Cortex of kidney (tissue), 1 donor: ENCODE results near the gene WDR73.
"Not testable (repeated sequence)": the region's sequence is repeated elsewhere in the genome, so short reads cannot be mapped to it uniquely, and the experiment has no call there.

Source experiments
- DNase-seq: peaks from one replicate; lab custom pipeline; 2025; lab: John Stamatoyannopoulos, UW

WDR73 gene

GRCh38 chr15:84657748-84658079 is 3.6 kb upstream of the WDR73 start:
- DNase-seq, result no peak

GRCh38 chr15:84656972-84657371 is 2.9 kb upstream of the WDR73 start:
- DNase-seq, result no peak

GRCh38 chr15:84654689-84655453 is 788 bp upstream of the WDR73 start:
- no peak for DNase-seq

- DNase-seq, result no peak
Measured at GRCh38 chr15:84653584-84653909, 536 bp downstream of the WDR73 start.

GRCh38 chr15:84649706-84650105 is 4.4 kb downstream of the WDR73 start:
- no peak for DNase-seq

GRCh38 chr15:84648539-84648938 is 5.5 kb downstream of the WDR73 start:
- DNase-seq, result no peak

GRCh38 chr15:84647726-84648125 is 6.4 kb downstream of the WDR73 start:
- no peak for DNase-seq

- no peak for DNase-seq
Measured at GRCh38 chr15:84645997-84646396, 8.1 kb downstream of the WDR73 start.

GRCh38 chr15:84645496-84645895 is 8.6 kb downstream of the WDR73 start:
- DNase-seq, result no peak

- no peak for DNase-seq
Measured at GRCh38 chr15:84643838-84644237, 10.2 kb downstream of the WDR73 start.

GRCh38 chr15:84642640-84643039 is 11.4 kb downstream of the WDR73 start:
- not testable (repeated sequence) for DNase-seq

GRCh38 chr15:84641871-84642270 is 12.2 kb downstream of the WDR73 start:
- DNase-seq, result not testable (repeated sequence)

GRCh38 chr15:84638103-84638502 is 16.0 kb downstream of the WDR73 start:
- no peak for DNase-seq

- no peak for DNase-seq
Measured at GRCh38 chr15:84634228-84634837, 19.8 kb downstream of the WDR73 start.

GRCh38 chr15:84633311-84634227 is 20.5 kb downstream of the WDR73 start:
- DNase-seq, result no peak

- no peak for DNase-seq
Measured at GRCh38 chr15:84631706-84632272, 22.3 kb downstream of the WDR73 start.

- no peak for DNase-seq
Measured at GRCh38 chr15:84629033-84629432, 25.1 kb downstream of the WDR73 start.

- DNase-seq, result no peak
Measured at GRCh38 chr15:84625123-84625522, 29.0 kb downstream of the WDR73 start.

- DNase-seq, result no peak
Measured at GRCh38 chr15:84624359-84624758, 29.7 kb downstream of the WDR73 start.

GRCh38 chr15:84621358-84621979 is 32.6 kb downstream of the WDR73 start:
- DNase-seq, result no peak

- DNase-seq, result no peak
Measured at GRCh38 chr15:84620626-84621025, 33.5 kb downstream of the WDR73 start.

GRCh38 chr15:84616235-84616634 is 37.8 kb downstream of the WDR73 start:
- no peak for DNase-seq
